GM21723 (cell line): Measurements from ENCODE around the gene STK10.
A peak's percentile ranks its signal among the peaks of the same experiment; 100 is the strongest.
"Not testable (repeated sequence)": the region's sequence is repeated elsewhere in the genome, so short reads cannot be mapped to it uniquely, and the experiment has no call there.

ENCODE experiments used
- ATAC-seq: cut with Tn5 transposase; IDR thresholded peaks from one replicate; pipeline ENCODE4 v1.9.1; 2021; ENCODE audit warnings: mild to moderate bottlenecking, moderate library complexity; ENCODE audit not compliant: unreplicated experiment

STK10 gene

DNA sequence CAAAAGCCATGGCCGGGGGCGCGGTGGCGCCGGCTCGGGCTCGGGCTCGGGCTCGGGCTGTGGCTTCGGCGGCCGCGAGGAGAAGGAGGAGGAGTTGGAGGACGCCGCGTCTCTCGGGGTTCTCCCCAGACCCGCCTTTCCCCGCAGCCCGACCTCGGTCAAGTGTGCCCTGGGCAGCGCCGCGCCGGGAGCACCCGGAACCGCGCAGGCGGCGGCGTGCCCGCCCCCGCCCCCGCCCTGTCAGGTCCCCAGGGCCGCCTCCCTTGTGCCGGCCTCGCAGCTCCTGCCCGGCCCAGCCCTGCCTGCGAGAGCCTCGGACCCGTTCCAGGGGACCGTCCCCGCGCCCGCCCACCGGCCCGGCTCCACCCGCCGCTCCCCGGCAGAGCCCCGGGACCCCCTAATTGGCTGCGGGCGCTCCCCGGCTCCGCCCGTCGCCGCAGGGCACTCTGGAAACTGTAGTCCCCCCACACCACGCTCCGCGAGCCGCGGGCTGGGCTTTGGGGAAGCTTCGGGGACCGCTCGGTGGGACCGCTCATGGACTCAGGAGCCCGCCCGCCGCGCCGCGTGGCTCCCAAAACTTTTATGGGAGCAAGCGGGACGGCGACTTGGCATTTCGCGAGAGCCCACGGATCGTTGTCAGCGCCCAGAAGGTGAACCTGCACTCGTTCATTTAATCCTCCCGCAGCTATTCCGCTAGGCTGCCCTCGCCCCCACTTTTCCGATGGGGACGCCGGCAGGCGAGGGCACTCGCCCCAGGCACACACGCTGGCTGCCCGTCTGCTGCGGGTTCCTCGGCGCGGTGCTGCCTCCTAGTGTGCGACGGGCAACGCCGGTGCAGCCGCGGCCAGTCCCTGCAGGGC is at the start of gene STK10:
STK10 (minus strand) TSS at position 192 of the 860 bp plus-strand sequence; CDS start at position 10, 182 bp downstream.
- peak; percentile 73 for ATAC-seq

DNA sequence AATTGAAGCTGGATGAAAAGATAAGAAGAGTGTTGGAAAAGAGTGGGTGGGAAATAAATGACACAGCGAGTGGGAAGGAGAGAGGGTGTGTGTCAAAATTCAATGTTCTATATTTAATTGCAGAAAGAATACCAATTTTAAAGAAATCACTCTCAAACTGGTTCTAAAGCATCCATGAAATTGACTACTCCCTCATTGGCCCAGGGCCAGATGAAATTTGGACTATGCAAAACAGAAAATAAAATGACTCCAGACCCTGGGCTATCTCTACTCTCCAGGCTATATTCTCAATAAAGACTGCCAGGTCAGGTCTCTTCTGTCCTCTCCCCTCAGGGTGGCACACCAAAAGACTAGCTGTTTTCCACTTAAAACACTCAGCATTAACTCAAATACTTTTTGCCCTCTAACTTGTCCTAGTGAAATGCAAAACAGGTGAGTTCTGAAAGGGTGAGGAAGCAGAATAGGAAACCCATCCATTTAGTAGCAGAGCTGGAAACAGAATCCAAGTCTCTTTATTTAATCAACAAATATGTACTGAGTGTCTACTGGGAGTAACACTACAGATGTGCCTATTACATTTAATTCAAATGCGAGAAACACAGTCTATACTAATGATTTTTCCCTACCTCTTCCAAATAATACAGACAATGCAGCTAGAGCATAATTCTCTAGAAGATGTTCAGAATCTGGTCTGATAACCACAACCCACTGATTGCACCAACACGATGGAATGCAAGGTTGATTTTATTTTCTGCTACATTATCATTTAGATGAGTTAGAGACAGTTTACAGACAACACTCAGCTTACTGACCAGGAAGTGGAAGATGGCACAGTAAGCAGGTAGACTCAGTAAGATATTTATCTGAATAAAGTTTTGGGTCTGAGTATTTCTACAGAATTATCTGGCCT is 48.1 kb upstream of the STK10 start:
- ATAC-seq: no peak

DNA sequence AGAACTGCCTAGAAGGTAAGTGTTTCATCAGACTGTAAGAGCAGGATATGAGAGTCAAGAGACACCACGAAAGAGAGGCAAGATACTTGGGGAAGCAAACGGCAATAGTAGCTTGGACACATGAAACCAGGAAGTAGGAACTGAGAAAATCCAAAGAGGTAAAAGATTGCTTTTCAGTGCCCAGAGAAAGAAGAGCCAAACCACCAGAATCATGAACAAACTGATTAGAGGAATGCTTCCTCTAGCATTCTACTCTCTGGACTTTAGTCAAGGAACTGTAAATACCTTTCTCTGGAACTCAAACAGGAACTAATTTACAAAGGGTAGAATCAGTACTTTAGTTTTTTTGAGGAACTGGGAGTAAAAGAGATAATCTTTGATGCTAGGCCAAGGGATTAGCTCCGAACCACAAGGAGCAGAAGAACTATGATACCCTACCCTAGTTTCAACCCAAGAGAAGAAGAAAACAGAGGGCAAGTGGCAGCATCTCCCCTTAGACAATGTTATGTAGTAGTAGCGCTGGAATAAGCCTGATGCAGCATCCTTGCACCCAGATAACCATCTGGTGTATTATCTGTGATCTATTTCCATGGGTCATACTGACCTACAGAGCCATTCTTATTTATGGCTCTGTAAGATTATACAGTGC is 47.2 kb upstream of the STK10 start:
- ATAC-seq: peak; percentile 64

DNA sequence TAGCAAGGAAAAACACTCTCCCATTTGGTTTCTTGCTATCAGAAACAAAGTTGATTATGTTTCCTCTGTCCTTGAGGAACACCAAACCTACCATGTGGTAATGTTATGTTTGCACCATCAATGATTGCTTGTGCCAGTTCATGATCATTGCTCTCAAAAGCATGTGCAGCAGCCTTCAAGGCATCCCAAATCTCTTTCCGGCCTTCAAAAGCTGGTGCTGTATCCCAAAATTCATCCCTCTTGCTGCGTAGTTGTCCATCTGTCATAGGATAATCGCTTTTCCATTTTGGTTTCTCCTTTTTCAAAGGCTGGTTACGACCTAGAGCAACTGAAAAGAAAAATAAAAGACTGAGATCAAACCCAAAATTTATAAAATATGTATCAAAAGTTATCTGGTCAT is 46.0 kb upstream of the STK10 start:
- no peak for ATAC-seq

DNA sequence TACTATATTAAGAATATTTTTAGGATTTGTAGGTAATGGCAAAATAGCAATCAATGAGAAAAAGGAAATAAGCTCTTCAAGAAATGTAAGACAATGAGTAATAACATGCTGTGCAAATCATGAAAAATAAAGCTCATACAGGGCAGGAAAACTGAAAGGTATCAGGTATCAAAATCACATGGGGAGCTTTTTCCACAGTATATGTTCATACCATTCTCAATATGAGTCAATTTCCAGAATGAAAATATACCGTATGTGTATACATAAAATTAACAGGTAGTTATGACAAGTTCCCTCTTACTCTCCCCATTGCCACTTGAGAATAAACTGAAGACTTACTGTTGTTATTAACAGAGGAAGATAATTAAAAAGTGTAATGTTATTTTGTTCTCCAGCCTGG is 41.9 kb upstream of the STK10 start:
- no peak for ATAC-seq

DNA sequence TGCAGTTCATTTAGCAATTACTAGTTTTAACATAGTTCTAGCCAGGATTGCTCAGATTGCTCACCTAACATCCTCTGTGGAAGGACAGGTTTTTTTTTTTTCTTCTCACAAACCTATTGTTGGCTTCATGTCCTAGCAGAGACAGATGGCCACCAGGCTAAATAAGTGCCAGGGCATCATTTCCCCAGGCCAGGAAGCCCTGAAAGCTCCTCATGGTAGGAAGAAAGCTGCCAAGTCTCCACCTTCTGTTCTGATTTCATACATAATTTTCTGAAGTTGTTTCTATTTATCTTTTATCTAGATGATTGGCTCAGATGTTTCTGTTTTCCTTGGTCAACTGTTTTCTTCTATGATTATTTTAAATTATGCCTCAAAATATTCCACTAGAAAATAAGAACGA is 37.0 kb upstream of the STK10 start:
- ATAC-seq: no peak

DNA sequence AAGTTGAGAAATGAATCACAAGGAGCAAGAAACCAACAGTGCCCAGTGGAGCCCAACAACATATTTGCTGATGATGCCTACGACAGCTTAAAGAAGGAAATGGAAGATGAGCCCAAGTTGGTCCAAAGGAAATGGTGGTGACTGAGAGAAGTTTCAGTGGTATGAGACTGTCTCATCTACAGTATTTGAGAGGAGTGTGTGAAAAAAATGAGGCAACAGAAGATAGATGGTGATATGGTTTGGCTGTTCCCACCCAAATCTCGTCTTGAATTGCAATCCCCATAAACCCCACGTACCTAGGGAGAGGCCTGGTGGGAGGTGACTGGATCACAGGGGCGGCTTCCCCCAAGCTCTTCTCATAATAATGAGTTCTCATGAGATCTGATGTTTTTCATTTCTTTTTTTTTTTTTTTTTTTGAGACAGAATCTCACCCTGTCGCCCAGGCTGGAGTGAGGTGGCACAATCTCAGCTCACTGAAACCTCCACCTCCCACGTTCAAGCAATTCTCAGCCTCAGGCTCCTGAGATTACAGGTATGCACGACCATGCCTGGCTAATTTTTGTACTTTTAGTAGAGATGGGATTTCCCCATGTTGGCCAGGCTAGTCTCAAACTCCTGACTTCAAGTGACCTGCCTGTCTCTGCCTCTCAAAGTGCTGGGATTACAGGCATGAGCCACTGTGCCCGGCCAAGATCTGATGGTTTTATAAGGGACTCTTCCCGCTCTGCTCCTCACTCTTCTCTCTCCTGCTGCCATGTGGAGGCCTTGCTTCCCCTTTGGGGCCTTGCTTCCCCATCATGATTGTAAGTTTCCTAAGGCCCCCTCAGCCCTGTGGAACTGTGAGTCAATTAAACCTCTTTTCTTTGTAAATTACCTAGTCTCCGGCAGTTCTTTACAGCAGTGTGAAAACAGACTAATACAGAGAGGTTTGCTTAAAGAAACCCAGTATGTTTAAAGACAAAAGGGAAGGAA is 36.2 kb upstream of the STK10 start:
- ATAC-seq: peak; percentile 80

DNA sequence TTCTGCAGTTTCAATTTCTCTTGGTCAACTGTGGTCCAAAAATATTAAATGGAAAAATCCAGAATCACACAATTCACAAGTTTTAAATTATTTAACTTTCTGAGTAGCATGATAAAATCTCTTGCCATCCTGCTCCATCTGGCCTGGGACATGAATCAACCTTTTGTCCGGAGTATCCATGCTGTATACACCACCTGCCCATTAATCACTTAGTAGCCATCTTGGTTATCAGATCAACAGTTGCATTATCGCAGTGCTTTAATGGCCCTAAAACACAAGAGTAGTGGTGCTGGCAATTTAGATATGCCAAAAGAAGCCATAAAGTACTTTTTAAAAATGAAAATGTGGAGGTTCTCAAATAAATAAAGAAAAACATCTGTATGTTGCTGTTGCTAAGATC is 31.3 kb upstream of the STK10 start:
- ATAC-seq: no peak

DNA sequence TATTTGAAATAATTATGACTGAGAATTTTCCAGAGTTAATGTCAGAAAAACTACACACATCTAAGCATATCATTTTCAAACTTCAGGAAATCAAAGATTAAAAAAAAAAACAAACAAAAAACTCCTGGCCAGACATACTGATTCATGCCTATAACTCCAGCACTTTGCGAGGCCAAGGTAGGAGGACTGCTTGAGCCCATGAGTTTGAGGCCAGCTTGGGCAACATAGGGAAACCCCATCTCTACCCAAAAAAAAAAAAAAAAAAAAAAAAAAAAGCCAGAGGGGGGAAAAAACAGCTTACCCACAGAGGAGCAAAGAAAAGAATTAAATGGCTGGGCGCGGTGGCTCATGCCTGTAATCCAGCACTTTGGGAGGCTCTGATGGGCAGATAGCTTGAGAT is 28.3 kb upstream of the STK10 start:
- no peak for ATAC-seq

DNA sequence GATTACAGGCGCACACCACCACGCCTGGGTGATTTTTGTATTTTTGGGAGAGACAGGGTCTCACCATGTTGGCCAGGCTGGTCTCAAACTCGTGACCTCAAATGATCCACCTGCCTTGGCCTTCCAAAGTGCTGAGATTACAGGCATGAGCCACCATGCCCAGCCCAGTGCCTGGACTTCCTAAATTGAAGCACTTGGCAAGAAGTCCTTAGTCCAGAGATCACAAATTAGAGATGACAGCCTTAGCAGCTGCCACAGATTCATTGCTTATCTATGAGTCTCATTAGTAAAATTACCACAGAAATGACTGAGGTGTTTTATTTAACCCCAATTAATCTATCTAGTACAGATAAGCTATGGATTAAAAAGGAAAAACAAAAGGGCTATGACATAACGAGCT is 25.1 kb upstream of the STK10 start:
- no peak for ATAC-seq

DNA sequence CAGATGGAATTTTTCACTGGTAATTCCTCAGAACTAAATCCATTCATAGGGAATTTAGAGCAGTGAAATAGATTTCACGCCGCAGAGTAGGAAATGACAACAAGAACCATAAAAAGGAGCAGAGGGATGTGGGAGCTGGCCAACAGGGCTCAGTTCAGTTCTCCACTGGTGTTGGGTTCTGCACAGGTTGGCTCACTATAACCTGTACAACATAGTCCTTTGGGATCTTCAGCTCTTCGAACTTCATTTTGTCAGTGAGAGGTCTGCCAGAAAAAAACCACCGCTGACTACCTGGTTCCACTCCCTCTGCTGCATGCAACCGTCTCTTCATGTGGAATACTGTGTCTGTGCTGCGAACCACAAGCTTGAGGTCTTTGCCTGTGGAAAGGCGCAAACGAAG is 23.7 kb upstream of the STK10 start:
- ATAC-seq: no peak

DNA sequence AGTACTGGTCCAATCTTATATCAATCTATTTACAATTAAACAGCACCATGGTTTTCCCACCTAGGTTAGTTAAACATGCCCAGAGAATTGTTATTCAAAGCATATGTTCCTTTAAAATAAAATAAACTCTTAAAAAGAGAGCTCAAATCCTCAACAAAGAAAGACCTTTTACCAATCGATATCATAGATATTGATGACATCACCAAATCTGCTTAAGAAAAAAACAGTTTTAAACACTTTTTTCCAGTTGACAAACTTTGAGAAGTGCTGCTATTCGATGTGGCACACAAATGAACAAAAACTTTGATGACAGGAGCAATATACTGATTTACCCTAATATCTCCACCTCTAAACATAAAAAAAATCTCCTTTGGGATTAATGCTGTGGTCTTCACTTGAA is 21.7 kb upstream of the STK10 start:
- ATAC-seq: no peak

DNA sequence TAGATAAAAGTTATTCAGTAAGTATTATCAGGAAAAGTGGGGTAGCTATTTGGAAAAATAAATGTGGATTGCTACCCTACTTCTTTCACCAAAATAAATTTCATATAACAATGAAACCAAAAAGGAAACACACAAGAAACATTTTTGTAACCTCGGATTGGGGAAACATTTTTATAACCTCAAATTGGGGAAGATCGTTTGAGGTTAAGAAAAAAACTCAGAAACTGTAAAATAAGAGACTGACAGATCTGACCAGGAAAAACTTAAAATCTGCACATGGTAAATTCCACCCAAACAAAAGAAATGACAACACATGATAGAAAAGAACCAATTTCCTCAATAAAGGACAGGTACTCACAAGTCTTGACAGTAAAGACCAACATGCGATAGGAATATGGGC is 19.5 kb upstream of the STK10 start:
- ATAC-seq: no peak

DNA sequence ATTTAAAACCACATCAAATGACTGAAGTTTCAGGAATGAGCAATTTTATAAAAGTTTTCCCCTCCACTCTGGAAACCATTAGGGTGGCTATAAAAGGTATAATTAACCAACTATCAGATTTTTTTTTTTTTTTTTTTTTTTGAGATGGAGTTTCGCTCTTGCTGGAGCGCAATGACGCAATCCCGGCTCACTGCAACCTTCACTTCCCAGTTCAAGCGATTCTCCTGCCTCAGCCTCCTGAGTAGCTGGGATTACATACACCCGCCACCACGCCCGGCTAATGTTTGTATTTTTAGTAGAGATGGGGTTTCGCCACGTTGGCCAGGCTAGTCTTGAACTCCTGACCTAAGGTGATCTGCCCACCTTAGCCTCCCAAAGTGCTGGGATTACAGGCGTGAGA is 18.0 kb upstream of the STK10 start:
- ATAC-seq: not testable (repeated sequence)

DNA sequence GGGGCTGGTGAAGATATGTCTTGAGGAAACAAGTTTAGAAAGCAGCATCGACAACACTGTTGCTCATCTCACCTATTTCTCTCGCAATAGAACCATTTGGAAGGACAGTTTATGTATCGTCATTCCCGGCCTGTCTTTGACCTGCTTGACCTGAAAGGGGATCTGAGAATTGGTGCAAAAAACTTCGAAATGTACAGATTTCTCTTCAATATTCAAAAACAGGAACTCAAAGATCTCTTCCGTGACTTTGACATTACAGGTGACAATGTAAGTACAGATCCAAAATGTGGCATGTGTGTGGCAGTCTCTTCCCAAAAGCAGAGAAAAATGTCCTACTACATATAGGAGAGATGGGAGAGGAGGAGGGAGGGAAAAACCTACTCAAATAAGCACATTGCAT is 12.5 kb upstream of the STK10 start:
- ATAC-seq: no peak

DNA sequence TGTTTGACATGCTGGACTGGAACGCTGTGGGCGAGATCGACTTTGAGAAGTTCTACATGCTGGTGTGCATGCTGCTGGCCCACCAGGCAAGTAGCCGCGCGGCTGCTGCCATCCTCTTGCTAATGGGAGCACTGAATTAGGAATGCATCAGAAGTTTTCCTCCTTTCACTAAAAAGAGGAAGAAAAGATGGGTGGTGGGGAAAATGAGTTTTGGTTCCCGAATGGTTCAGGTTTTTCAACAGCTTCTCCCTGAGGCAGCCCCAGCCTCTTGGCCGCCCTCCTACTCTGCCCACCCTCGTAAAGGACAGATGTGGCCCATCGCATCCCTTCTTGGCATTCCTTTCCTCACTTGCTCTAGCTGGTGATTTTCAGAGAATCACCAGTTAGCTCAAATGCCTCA is 11.4 kb upstream of the STK10 start:
- no peak for ATAC-seq

DNA sequence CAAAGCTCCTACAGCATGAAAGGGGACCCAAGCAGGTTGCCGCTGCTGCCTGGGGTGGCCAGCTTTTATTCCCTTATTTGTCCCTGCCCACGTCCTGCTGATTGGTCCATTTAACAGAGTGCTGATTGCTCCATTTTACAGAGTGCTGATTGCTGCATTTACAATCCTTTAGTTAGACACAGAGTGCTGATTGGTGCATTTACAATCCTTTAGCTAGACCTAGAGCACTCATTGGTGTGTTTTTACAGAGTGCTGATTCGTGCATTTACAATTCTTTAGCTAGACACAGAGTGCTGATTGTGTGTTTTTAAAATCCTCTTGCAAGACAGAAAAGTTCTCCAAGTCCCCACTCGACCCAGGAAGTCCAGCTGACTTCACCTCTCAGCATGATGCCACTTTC is 9.8 kb upstream of the STK10 start:
- ATAC-seq: not testable (repeated sequence)

DNA sequence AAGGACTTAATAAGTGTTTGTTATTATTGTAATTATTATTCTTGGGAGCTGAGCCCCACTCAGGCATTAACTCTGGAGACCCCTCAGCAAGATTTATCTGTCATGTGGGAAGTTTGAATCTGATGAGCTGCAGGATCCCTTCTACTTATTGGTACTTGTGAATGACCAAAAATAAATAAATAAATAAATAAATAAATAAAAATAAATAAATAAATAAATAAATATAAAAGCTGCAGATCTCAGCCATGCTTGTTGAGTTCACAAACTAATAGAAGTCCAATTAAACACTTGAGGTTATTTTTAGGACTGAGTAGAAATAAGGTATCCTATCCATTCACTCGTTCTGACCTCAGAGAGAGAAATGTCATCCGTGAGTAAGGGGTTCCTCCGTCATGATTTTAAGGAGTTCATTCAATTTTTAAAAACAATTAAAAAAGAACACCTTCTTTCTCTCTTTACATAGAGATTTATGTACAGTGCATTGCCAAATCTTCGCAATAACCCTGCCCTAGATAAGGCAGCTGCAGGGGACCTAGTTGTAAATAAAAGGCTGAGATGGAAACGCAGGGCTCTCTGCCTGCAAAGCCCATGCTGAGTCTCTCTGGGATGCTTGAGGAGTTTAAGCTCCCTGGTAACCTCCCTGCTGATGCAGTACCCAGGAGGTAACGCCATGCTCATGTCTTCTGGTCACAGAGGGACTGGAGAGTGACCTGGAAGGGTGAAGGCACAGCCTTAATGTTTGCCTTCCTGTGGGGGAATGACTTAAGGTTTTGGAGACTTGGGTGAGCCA is 7.2 kb upstream of the STK10 start:
- ATAC-seq: no peak

DNA sequence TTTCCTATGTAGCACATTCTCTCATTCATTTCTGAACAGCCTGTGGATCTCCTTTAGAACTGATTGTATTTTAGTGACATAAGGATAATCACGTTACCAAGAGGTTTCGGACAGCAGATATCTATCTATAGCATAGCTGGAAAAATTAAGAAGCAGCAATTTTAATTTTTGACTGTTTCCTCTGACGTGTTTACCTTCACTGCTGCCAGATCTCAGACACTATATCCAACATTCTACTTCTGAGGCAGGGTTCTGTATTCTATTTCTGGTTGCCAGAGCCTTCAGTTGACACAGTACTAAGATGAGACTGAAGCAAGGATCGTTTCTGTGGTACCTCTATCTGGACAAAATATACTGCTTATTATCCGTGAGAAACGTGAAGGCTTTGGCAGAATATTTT is 5.8 kb upstream of the STK10 start, which contains the start of gene EFCAB9:
EFCAB9 (plus strand) TSS at position 301 of the 400 bp plus-strand sequence; CDS start at position 302, 1 bp downstream.
- ATAC-seq: no peak
